Stimulated activated CD8-positive, alpha-beta memory T cell treated with anti-CD3 and anti-CD28 coated beads, Interleukin-4, amount 100 ng/mL, for 1 hour (primary cell): ENCODE results near the gene PCGF3.

Experiments used
- DNase-seq, 2 donors: peaks; one replicate each; pipeline ENCODE4 v3.0.0-alpha.2; 2020; ENCODE audit warnings: low read depth in 2 of 2, low spot score in 1 of 2

The PCGF3 gene, protein sequence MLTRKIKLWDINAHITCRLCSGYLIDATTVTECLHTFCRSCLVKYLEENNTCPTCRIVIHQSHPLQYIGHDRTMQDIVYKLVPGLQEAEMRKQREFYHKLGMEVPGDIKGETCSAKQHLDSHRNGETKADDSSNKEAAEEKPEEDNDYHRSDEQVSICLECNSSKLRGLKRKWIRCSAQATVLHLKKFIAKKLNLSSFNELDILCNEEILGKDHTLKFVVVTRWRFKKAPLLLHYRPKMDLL

DNA sequence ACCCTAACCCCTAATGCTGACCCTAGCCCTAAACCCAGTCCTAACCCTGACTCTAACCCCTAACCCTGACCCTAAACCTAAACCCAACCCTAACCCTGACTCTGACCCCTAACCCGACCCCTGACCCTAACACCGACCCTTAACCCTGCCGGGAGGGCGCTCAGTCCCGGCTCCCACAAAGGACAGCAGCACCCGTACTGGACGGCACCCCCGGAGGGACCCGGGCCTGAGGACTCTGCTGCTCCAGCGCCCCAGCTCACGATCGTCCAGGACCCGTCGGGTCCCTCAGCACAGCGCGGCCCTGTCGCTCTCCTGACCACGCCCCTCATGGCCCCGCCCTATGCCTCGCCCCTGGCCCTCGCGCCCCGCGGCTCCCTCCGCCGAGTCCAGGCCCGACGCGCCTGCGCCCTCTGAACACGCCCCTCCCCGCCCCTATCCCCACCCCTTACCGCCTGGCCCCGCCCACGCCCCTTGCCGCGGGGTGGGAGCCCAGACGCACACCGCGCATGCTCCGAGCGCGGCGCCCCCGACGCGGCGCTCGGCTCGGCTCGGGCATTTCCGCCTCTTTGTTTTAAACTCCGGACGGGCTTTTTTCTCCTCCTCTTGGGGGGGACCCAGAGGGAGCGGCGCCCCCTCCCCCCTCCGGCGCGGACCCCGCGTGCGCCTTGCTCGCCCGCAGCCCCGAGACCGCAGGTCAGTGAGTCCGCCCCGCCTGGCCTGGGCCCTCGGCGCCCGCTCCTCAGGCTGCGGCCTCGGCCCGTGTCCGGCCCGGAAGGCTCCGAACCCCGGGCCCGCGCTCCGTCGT is at the start of gene PCGF3:
Gene PCGF3, plus strand, starts transcription at position 555 of the 805 bp plus-strand sequence. CDS start 27,849 bp downstream, outside the sequence.
- DNase-seq = peak; percentile 92 to 93

DNA sequence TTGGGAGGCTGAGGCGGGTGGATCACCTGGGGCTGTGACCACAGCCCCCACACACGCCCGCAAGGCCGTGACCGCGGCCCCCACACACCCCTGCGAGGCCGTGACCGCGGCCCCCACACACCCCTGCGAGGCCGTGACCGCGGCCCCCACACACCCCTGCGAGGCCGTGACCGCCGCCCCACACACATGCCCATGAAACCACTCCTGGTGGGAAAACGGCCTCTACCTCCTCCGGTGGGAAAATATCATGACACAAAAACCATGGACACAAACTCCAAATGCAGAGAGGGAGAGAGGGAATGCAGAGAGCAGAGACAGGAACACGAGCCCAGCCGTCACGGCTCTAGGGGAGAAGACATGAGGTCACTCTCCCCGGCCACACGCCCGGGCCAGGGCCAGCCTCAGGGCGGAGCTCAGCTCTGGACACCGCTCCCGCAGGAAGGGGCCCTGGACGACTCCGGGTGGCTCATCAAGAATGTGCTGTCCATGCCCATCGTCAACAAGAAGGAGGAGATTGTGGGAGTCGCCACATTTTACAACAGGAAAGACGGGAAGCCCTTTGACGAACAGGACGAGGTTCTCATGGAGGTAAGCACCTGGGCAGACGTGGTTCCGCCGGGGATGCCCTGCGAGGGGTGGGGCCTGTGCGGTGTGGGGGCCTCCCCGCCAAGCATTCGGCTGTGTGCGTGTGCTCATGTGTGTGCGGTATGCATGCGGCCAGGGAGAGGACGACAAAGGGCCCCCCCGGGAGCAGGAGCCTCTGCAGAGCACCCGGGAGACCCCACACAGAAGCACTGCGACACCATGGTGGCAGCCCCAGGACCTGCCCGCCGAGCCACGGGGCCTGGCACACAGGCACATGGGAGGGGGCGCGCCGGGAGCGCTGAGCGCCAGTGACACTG is 48.9 kb upstream of the PCGF3 start:
- DNase-seq = no peak

DNA sequence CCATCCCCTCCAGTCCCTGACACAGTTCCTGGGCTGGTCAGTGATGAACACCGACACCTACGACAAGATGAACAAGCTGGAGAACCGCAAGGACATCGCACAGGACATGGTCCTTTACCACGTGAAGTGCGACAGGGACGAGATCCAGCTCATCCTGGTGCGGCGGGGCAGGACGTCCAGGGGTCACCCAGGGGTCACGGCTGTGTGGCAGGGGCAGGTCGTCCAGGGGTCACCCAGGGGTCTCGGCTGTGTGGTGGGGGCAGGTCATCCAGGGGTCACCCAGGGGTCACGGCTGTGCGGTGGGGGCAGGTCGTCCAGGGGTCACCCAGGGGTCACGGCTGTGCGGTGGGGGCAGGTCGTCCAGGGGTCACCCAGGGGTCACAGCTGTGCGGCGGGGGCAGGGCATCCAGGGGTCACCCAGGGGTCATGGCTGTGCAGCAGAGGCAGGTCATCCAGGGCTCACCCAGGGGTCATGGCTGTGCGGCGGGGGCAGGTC is 48.2 kb upstream of the PCGF3 start:
- DNase-seq = no peak

DNA sequence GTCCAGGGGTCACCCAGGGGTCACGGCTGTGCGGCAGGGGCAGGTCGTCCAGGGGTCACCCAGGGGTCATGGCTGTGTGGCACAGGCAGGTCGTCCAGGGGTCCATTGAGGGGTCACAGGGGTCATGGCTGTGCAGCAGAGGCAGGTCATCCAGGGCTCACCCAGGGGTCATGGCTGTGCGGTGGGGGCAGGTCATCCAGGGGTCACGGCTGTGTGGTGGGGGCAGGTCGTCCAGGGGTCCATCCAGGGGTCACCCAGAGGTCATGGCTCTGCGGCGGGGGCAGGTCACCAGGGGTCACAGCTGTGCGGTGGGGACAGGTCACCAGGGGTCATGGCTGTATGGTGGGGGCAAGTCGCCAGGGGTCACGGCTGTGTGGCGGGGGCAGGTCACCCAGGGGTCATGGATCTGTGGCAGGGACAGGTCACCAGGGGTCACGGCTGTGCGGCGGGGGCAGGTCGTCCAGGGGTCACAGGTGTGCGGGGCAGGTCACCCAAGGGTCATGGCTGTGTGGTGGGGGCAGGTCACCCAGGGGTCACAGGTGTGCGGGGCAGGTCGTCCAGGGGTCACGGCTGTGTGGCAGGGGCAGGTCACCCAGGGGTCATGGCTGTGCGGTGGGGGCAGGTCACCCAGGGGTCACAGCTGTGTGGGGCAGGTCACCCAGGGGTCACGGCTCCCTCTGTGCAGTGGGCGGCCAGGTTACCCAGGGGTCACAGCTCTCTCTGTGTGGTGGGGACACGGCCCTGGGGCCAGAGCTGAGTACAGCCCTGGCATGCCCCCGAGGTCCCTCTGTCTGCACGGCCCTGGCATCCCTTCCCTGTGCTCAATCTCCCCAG is 47.6 kb upstream of the PCGF3 start:
- no peak for DNase-seq

DNA sequence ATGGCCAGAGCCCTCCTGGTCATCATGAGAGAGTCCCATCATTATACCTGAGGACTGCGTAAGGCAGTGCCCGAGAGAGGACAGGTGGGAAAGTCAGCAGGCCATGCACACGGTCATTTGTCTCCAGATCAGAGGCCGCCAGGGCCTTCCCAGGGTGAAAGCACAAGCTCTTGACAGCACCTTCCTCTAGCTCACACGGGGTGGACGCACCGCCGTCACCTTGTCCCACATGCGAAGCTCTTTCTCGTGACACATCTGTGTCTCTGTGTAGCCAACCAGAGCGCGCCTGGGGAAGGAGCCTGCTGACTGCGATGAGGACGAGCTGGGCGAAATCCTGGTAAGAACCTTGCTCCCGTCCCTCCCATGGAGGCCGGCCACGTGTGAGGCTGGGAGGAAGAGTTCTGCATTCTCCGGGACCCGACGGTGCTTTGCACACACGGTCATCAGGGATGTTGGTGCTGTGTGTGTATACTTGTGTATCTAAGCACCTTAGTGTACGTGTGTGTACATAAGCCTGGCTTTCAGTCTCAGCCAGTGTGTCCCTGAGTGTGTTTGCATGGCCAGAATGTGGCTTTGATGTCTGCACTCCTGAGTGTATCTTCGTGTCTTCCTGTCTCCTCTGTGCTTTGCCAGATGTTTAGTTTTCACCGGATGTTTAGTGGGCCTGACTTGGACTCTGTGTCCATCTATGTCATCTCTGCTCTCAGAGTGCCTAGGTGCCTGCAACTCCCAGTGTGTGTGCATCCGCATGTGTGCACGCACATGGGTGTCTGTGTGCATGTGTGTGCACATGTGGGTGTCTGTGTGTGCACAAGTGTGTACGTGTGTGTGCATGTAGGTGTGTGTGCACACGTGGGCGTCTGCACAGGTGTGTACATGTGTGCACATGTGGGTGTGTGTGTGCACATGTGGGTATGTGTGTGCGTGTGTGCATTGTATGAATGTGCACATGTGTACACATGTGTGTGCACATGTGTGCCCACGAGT is 46.7 kb upstream of the PCGF3 start:
- DNase-seq = no peak

DNA sequence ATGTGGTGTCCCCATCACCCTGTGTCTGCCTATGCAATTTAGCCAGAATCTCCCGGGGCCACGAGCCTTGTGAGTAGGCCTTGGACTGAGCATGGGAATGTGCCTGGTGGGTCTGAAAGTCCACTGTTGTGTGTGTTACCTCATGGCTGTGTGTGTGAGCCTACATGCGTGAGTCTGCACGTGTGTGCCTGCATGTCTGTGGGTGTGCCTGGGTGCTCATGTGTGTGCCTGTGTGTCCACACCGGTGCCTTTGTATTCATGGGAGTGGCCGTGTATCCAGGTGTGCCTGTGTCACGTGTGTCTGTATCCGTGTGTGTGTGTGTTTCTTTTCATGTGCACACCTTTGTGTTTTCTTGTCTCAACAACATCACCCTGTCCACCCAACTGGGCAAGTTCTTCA is 45.8 kb upstream of the PCGF3 start:
- DNase-seq = no peak

DNA sequence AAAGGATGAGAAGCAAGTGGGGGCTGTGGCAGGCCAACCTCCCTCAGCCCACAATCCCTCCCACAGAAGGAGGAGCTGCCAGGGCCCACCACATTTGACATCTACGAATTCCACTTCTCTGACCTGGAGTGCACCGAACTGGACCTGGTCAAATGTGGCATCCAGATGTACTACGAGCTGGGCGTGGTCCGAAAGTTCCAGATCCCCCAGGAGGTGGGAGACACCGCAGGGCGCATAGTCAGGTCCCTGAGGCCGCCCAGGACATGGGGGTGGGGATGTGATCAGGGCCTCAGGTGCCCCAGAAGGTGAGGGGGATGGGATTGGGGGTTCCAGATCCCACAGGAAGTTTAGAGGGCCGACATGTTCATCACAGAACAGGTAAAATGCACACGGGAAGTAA is 45.2 kb upstream of the PCGF3 start:
- DNase-seq = no peak

DNA sequence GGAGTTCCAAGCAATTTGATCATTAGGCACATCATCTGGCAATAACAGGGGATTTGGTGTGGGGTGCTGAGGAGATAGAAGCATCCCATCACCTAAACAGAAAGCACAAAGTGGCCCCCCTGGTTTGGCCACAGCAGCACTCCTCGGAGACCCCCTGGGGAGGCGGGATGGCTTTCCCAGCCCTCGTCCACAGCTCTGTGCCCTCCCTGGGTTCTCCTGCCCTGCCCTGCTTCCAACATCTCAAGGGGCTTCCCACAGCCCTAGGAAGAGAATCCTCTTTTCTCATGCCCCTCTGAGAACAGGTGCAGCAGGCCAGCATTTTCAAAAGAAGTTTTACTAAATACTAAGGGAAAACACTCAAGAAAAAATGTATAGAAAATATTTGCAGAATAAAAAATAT is 44.4 kb upstream of the PCGF3 start:
- DNase-seq = no peak

DNA sequence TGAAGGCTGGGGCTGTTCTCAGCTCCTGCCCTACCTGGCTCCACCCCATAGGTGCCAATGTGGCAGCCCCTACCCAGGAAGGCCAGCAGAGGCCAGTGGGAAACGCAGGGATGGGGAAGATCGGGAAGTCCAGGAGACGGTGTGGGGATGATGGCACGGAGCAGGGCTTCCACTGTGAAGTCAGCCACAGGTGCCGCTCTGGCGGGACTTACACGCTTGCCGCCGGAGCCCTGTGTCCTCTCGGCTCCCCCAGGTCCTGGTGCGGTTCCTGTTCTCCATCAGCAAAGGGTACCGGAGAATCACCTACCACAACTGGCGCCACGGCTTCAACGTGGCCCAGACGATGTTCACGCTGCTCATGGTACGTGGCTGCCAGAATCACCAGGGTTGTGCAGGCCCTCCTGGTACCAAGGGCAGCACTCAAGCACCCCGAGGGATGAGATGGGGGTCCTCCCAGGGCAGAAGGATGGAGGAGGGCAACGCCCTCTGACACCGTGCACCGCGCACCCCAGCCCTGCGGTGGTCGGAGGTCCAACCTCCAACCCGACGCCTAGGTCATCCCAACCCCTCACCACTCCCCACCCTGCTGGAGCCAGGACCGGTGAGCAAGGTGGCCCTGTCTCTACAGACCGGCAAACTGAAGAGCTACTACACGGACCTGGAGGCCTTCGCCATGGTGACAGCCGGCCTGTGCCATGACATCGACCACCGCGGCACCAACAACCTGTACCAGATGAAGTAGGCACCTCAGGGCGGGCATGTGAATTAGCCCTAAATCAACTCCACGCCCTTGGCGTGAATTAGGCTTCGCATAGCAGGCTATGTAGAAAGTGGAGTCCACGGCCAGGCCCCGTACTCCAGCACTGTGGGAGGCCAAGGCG is 43.5 kb upstream of the PCGF3 start:
- DNase-seq = no peak

DNA sequence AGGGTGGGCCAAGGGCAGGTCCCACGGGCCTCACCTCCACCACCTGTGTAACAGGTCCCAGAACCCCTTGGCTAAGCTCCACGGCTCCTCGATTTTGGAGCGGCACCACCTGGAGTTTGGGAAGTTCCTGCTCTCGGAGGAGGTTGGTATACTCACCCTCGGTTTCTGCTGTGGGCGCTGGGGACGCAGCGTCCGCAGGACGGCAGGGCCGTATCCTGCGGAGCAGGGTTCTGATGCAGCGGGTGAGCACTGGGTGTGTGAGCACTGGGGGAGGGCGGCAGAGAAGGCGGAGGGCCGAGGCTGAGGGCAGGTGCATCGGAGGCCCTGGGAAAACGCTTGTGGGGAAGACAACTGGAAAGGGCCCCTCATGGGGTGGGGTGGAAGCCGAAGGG is 42.6 kb upstream of the PCGF3 start:
- DNase-seq = no peak

DNA sequence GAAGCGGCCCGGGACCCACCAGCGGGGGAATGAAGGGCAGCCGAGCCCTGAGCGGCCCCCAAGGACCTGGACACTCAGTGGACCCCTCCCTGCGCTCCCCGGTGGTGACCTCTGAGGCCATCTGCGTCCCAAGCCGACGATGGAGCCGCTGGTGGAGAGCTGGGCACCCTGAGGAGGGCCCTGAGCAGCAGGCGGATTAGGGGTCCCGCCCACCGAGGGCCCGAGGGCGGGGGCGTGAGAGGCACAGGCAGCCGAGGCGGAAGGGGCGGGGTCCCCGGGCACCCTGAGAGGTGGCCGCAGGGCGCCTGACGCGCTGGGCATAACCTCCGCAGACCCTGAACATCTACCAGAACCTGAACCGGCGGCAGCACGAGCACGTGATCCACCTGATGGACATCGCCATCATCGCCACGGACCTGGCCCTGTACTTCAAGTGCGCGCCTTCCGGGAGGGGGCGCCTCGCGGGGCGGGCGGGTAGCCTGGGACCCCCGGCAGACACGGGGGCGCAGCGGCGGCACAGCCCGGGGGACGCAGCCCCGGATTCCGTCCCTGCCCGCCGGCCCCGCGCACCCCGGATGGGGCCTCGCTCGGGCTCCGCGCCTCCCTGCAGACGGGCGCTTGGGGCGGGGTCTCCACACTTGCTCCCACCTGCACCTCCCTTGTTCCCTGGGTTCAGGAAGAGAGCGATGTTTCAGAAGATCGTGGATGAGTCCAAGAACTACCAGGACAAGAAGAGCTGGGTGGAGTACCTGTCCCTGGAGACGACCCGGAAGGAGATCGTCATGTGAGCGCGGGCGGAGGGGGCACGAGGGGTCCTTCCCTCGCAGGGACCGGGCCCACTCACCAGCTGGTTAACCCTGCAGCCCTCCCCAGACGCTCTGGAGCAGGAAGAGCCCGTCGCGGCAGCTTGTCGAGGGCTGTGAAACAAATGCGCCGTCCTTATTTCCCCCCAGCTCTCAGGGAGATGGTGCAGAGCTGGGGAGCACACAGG is 41.9 kb upstream of the PCGF3 start:
- peak; percentile 47 to 50 for DNase-seq

DNA sequence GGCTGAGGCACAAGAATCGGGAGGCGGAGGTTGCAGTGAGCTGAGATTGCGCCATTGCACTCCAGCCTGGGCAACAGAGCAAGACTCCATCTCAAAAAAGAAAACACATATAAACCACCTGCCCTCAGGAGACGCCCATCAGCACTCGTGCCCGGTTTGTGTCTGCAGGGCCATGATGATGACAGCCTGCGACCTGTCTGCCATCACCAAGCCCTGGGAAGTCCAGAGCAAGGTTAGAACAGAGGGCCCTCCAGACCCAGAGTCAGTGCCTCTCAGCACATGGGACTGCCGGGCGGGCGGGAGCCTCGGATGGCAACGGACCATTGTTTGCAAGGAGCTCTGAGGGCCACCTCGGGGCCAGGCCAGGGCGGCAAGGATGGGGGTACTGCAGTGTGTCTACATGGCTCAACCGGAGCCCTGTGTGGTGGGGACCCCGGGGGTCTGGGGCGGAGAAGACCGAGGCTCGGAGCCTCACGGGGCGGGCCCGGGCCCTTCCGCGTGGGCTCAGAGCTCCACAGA is 40.9 kb upstream of the PCGF3 start:
- DNase-seq = no peak

DNA sequence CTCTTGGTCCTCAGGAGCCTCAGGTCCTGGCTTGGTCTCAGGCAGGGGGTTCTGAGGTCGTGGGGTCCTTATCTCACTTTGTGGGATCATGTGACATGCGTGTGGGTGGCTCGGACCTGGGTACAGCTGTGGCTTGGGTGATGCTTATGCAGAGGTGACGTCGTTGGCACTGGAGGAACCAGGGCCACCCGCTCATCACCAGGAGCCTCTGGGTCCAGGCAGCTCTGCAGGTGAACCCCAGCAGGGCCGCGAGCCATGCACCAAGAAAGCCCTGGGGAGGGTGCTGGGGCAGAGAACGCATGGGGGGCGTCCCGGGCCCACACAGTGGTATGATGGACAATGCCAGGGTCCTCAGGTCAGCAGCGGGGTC is 40.3 kb upstream of the PCGF3 start:
- no peak for DNase-seq

DNA sequence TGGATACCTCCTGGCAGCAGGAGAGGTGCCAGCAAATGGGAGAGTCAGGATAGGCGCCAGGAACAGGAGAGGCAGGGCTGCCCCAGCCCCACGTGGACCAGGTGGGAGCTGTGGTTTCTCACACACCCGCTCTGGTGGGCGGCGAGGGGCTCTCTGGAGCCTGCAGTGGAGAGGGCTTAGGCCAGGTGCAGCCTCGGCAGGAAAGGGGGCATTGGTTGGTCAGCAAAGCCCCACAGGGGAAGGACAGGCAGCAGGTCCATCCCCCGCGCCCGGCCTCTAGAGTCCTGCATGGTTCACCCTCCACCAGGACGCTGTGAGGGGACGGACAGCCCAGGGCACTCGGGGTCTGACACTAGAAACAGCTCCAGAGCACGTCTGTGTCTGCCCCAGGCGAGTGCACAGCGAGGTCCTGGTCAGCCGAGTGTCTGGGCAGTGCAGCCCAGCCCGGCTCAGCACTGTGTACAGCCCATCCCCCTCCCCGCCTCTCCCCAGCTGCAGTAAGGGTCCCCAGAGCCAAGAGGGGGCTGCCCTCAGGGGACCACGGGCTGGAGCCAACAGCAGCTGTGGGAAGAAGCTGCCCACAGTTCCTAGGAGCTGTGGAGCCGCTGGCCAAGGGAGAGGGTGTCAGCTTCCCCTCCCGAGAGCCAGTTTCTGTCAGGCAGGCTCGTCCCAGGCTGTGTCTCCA is 39.7 kb upstream of the PCGF3 start:
- no peak for DNase-seq

DNA sequence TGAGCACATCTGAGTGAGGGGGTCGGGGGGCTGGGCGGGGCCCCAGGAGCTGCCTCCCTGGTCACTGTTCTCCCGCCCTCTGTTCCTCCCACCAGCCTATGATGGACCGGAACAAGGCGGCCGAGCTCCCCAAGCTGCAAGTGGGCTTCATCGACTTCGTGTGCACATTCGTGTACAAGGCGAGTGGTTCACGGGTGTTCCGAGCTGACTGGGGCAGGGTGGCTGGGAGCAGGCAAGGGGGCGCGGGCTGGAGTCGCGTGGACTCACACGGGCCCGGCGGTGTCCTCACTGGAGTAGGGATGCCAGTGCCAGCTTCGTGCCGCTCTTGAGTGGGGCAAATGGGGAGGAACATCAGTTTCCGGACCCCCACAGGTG is 39.2 kb upstream of the PCGF3 start:
- no peak for DNase-seq

DNA sequence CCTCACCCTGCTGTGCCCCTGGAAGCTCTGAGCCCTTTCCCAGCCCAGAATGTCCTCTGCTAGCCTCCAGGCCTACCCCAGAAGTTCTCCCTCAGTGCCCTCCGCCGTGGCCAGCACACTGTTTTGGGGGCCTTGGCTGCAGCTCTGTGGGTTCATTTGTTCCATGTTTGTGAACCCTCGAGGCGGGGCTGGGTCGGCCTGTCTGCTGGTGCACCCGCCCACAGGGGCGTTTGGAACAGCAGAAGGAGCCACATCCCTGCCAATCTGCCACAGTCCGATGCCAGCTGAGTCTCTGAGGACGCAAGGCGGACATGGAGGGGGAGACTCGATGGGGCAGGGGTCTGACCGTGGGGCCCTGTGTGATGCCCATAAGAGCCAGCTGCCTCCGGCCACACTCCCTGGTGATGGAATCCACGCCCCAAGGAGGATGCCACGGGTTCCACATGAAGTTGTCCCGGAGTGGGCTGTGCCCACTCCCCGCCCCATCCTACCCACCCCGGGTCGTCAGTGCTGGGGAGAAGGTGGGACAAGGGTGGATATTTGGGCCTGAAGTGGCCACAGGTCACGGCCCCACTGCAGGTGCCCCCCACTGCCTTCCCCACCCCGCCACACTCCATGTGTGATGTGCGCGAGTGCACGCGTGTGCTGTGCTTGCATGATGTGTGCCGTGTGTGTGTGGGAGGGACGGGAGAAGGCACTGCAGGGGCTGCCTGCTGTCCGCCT is 38.6 kb upstream of the PCGF3 start:
- DNase-seq = no peak
